HCT116 (cell line): ENCODE measurements around the gene SLC2A9. TPM values are rescaled to one million over a fixed set of nuclear protein-coding genes. Genes with fewer than 3 reads are reported as not detected.

Experiments
- ATAC-seq: fragments of 200-7000 bp; cut with Tn5 transposase; 2 replicates; pipeline ENCODE4 v1.9.1; 2020; ENCODE audit warnings: mild to moderate bottlenecking, moderate library complexity
- BruUV-seq: library from RNA; stranded (reverse); fragments of 400-500 nt; replicated peaks from 2 replicates; lab custom pipeline; 2021; lab: Mats Ljungman, UMichigan
- CTCF ChIA-PET: fragments of 300-600 bp; sonication (Branson Sonifier 250); formaldehyde crosslinking; loops from one replicate; lab custom pipeline; 2021; ENCODE audit warnings: antibody characterized with exemption; lab: Charles Lee
- POLR2A ChIA-PET: fragments of 300-600, 350-600 bp; sonication (Branson Sonifier 250); formaldehyde crosslinking; loops from one replicate; lab custom pipeline; 2021; ENCODE audit warnings: antibody characterized with exemption; lab: Charles Lee
- RAD21 ChIA-PET, 2 experiments: fragments of 300-600 bp; sonication (Branson Sonifier 250); formaldehyde crosslinking; loops; one replicate each; lab custom pipeline; 2023; ENCODE audit warnings: low total read pairs in 2 of 2; ENCODE audit not compliant: uncharacterized antibody in 2 of 2, unreplicated experiment in 2 of 2, low non-redundant PET in 1 of 2; lab: Charles Lee
- DNase-seq: peaks from one replicate; pipeline ENCODE4 v3.0.0-alpha.2; 2010; ENCODE audit warnings: low read depth, low spot score
- H2AFZ ChIP-seq: fragments of 200-600 bp; shearing (Covaris generic), sonication (generic); 2 replicates; pipeline ENCODE4 v1.6.1; 2017; ENCODE audit warnings: low read depth, mixed run types, mixed read lengths, antibody characterized with exemption, low read length; ENCODE audit not compliant: poor library complexity, severe bottlenecking
- H3K27ac ChIP-seq: 2 replicates; pipeline ENCODE4 v1.5.1; 2012; ENCODE audit warnings: low read depth, low read length
- H3K27me3 ChIP-seq: fragments of 200-600 bp; sonication (generic); 2 replicates; pipeline ENCODE4 v1.6.1; 2016; ENCODE audit warnings: mixed run types, low read length, mixed read lengths; ENCODE audit not compliant: insufficient read depth
- H3K36me3 ChIP-seq, 2 experiments: fragments of 200-500 bp in 1 of 2; fragments of 200-600 bp in 1 of 2; sonication (Bioruptor generic) in 1 of 2; sonication (generic) in 1 of 2; 2 replicates each; pipeline versions ENCODE4 v1.5.1 to v1.6.1; 2014 to 2016; ENCODE audit warnings: low read length in 2 of 2, inconsistent platforms in 1 of 2, mixed read lengths in 1 of 2, mixed run types in 1 of 2; ENCODE audit not compliant: insufficient read depth in 2 of 2, control insufficient read depth in 1 of 2
- H3K4me1 ChIP-seq, 2 experiments: fragments of 200-600 bp in 1 of 2; sonication (generic) in 1 of 2; 2 replicates each; pipeline versions ENCODE4 v1.5.1 to v1.6.1; 2012 to 2017; ENCODE audit warnings: low read length in 2 of 2, inconsistent platforms in 1 of 2, mild to moderate bottlenecking in 1 of 2, mixed read lengths in 1 of 2, mixed run types in 1 of 2, moderate library complexity in 1 of 2; ENCODE audit not compliant: insufficient read depth in 2 of 2, control insufficient read depth in 1 of 2
- H3K4me2 ChIP-seq: fragments of 200-600 bp; sonication (generic); 2 replicates; pipeline ENCODE4 v1.6.1; 2017; ENCODE audit warnings: mixed run types, low read length, mixed read lengths
- H3K4me3 ChIP-seq, 2 experiments: fragments of 200-600 bp in 1 of 2; sonication (generic) in 1 of 2; replicated peaks in 1 of 2; 2 replicates each; pipeline ENCODE4 v1.5.1; 2011 to 2016; ENCODE audit warnings: low read length in 2 of 2, control low read depth in 1 of 2, low read depth in 1 of 2, mild to moderate bottlenecking in 1 of 2, mixed read lengths in 1 of 2, mixed run types in 1 of 2
- H3K79me2 ChIP-seq: fragments of 200-600 bp; sonication (generic); 2 replicates; pipeline ENCODE4 v1.6.1; 2017; ENCODE audit warnings: mild to moderate bottlenecking, mixed run types, low read length, moderate library complexity, mixed read lengths; ENCODE audit not compliant: insufficient read depth
- H3K9ac ChIP-seq: fragments of 200-600 bp; sonication (generic); 2 replicates; pipeline ENCODE4 v1.6.1; 2016; ENCODE audit warnings: low read length, mixed read lengths
- H3K9me2 ChIP-seq: fragments of 200-600 bp; sonication (generic), shearing (Covaris generic); 2 replicates; pipeline ENCODE4 v1.6.1; 2017; ENCODE audit warnings: mixed run types, mild to moderate bottlenecking, moderate library complexity; ENCODE audit not compliant: insufficient read depth
- H3K9me3 ChIP-seq, 2 experiments: fragments of 200-500 bp in 1 of 2; fragments of 200-600 bp in 1 of 2; sonication (Bioruptor generic) in 1 of 2; sonication (generic) in 1 of 2; 2 replicates each; pipeline ENCODE4 v1.6.1; 2014 to 2017; ENCODE audit warnings: low read length in 2 of 2, mixed read lengths in 2 of 2, inconsistent platforms in 1 of 2, low read depth in 1 of 2, mild to moderate bottlenecking in 1 of 2, mixed run types in 1 of 2, moderate library complexity in 1 of 2; ENCODE audit not compliant: control insufficient read depth in 1 of 2, insufficient read depth in 1 of 2
- H4K20me1 ChIP-seq: fragments of 200-600 bp; sonication (generic), shearing (Covaris generic); 2 replicates; pipeline ENCODE4 v1.6.1; 2017; ENCODE audit warnings: mixed run types, mild to moderate bottlenecking, moderate library complexity; ENCODE audit not compliant: insufficient read depth
- ATF3 ChIP-seq: IDR thresholded peaks from 2 replicates; pipeline ENCODE4 v1.6.1; 2012
- CEBPB ChIP-seq: IDR thresholded peaks from 2 replicates; pipeline ENCODE4 v1.6.1; 2012; ENCODE audit warnings: low read depth
- CTCF ChIP-seq, 3 experiments: fragments of 200-600 bp in 1 of 3; sonication (generic) in 1 of 3; IDR thresholded peaks in 2 of 3; conservative IDR thresholded peaks in 1 of 3; 2 replicates each; pipeline ENCODE4 v1.5.1; 2012 to 2017; ENCODE audit warnings: low read depth in 2 of 3, low read length in 2 of 3, antibody characterized with exemption in 1 of 3, borderline replicate concordance in 1 of 3, control low read depth in 1 of 3, mild to moderate bottlenecking in 1 of 3, mixed read lengths in 1 of 3, mixed run types in 1 of 3, moderate library complexity in 1 of 3; ENCODE audit not compliant: insufficient read depth in 1 of 3
- EGR1 ChIP-seq: IDR thresholded peaks from 2 replicates; pipeline ENCODE4 v1.6.1; 2012; ENCODE audit warnings: low read depth
- ELF1 ChIP-seq: IDR thresholded peaks from 2 replicates; pipeline ENCODE4 v1.6.1; 2012; ENCODE audit warnings: low read depth, borderline replicate concordance
- EZH2 ChIP-seq: fragments of 200-600 bp; sonication (generic); IDR thresholded peaks from 2 replicates; pipeline ENCODE4 v1.6.1; 2017; ENCODE audit warnings: antibody characterized with exemption, mixed run types
- EZH2phosphoT487 ChIP-seq: fragments of 200-600 bp; IDR thresholded peaks from 2 replicates; pipeline ENCODE4 v1.6.1; 2018; ENCODE audit warnings: antibody characterized with exemption, borderline replicate concordance
- JUND ChIP-seq: IDR thresholded peaks from 2 replicates; pipeline ENCODE4 v1.6.1; 2012
- POLR2A ChIP-seq: IDR thresholded peaks from 2 replicates; pipeline ENCODE4 v1.7.0; 2011; ENCODE audit warnings: borderline replicate concordance; ENCODE audit not compliant: insufficient read depth, insufficient read length; ENCODE audit errors: extremely low read depth
- POLR2AphosphoS5 ChIP-seq: IDR thresholded peaks from 2 replicates; pipeline ENCODE4 v1.6.1; 2011; ENCODE audit warnings: mild to moderate bottlenecking, low read depth, low read length, moderate library complexity
- SIN3A ChIP-seq: IDR thresholded peaks from 2 replicates; pipeline ENCODE4 v1.6.1; 2012; ENCODE audit warnings: low read depth
- SP1 ChIP-seq: IDR thresholded peaks from 2 replicates; pipeline ENCODE4 v1.6.1; 2012; ENCODE audit warnings: low read depth
- TCF7L2 ChIP-seq: IDR thresholded peaks from 2 replicates; pipeline ENCODE4 v1.7.0; 2011; ENCODE audit warnings: borderline replicate concordance, inconsistent platforms; ENCODE audit not compliant: insufficient read depth, insufficient read length; ENCODE audit errors: extremely low read depth
- YY1 ChIP-seq: IDR thresholded peaks from 2 replicates; pipeline ENCODE4 v1.6.1; 2011; ENCODE audit warnings: low read length, low read depth, moderate library complexity, mild to moderate bottlenecking; ENCODE audit not compliant: insufficient replicate concordance; ENCODE audit errors: extremely low read depth
- ZFX ChIP-seq: fragments of 450-650 bp; IDR thresholded peaks from 2 replicates; pipeline ENCODE4 v1.6.1; 2017
- ZNF274 ChIP-seq: fragments of 200-500 bp; sonication (Bioruptor generic); IDR thresholded peaks from 2 replicates; pipeline ENCODE4 v1.6.1; 2014; ENCODE audit warnings: mild to moderate bottlenecking, low read depth, low read length, inconsistent platforms
- intact Hi-C: fragments of 100-400 bp; cut with micrococcal nuclease; formaldehyde crosslinking; loops from 2 replicates; pipeline ENCODE4 v1.10.0; 2022
- total RNA-seq: library from RNA; stranded (reverse); gene quantifications from one replicate; pipeline ENCODE4 v1.2.1, GENCODE V29; 2021; ENCODE audit not compliant: unreplicated experiment
- TF ChIP-seq, protein P1 (sequence below): IDR thresholded peaks from 2 replicates; pipeline ENCODE4 v1.6.1; 2012; ENCODE audit warnings: low read depth
- TF ChIP-seq, protein P2 (sequence below): IDR thresholded peaks from 2 replicates; pipeline ENCODE4 v1.6.1; 2011; ENCODE audit warnings: mild to moderate bottlenecking, low read length, moderate library complexity; ENCODE audit not compliant: insufficient replicate concordance; ENCODE audit errors: extremely low read depth

The SLC2A9 gene
- total RNA-seq, 1 experiment from 2014 or later: 2.2 TPM

DNA sequence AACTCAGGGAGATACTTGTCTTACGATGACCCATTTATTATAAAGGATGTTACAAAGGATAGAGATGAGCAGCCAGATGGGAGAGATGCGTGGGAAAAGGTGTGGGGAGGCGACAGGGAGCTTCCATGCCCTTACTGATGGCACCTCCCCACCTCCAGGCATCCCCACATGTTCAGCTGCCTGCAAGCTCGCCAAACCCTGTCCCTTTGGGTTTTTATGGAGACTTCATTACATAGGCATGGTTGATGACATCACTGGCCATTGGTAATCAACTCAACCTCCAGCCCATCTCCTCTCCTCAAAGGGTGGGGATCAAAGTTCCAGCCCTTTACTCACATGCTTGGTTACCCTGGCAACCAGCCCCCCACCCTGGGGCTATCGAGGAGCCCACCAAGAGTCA lies 29.4 kb upstream of the SLC2A9 start:
- no TSS peak for BruUV-seq
- no peaks in the 10 kb centered on the region for H4K20me1 ChIP-seq
- TF ChIP-seq SP1 (no peak), ELF1 (no peak), ATF3 (no peak), SIN3A (no peak), CTCF (IDR thresholded peaks at IDR 0.05 in 2 of 3, conservative IDR thresholded peaks at IDR 0.05 in 1 of 3; ENCODE audit: borderline replicate concordance in 1 of 3, insufficient read depth in 1 of 3, low read depth in 2 of 3, low read length in 2 of 3) (no peak), EGR1 (no peak), EZH2 (no peak), TCF7L2 (no peak), ZFX (no peak), POLR2A (no peak), ZNF274 (no peak), JUND (no peak), YY1 (no peak), POLR2AphosphoS5 (no peak), CEBPB (no peak), EZH2phosphoT487 (no peak)
- TF ChIP-seq, protein P1, sequence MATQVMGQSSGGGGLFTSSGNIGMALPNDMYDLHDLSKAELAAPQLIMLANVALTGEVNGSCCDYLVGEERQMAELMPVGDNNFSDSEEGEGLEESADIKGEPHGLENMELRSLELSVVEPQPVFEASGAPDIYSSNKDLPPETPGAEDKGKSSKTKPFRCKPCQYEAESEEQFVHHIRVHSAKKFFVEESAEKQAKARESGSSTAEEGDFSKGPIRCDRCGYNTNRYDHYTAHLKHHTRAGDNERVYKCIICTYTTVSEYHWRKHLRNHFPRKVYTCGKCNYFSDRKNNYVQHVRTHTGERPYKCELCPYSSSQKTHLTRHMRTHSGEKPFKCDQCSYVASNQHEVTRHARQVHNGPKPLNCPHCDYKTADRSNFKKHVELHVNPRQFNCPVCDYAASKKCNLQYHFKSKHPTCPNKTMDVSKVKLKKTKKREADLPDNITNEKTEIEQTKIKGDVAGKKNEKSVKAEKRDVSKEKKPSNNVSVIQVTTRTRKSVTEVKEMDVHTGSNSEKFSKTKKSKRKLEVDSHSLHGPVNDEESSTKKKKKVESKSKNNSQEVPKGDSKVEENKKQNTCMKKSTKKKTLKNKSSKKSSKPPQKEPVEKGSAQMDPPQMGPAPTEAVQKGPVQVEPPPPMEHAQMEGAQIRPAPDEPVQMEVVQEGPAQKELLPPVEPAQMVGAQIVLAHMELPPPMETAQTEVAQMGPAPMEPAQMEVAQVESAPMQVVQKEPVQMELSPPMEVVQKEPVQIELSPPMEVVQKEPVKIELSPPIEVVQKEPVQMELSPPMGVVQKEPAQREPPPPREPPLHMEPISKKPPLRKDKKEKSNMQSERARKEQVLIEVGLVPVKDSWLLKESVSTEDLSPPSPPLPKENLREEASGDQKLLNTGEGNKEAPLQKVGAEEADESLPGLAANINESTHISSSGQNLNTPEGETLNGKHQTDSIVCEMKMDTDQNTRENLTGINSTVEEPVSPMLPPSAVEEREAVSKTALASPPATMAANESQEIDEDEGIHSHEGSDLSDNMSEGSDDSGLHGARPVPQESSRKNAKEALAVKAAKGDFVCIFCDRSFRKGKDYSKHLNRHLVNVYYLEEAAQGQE: no peak
- TF ChIP-seq, protein P2, sequence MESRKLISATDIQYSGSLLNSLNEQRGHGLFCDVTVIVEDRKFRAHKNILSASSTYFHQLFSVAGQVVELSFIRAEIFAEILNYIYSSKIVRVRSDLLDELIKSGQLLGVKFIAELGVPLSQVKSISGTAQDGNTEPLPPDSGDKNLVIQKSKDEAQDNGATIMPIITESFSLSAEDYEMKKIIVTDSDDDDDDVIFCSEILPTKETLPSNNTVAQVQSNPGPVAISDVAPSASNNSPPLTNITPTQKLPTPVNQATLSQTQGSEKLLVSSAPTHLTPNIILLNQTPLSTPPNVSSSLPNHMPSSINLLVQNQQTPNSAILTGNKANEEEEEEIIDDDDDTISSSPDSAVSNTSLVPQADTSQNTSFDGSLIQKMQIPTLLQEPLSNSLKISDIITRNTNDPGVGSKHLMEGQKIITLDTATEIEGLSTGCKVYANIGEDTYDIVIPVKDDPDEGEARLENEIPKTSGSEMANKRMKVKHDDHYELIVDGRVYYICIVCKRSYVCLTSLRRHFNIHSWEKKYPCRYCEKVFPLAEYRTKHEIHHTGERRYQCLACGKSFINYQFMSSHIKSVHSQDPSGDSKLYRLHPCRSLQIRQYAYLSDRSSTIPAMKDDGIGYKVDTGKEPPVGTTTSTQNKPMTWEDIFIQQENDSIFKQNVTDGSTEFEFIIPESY: no peak
- H3K4me1 ChIP-seq: peaks cover 15 to 29% of the 10 kb centered on the region in 2 experiments
- intact Hi-C loops: no loop called here
- H3K27me3 ChIP-seq: no peaks in the 10 kb centered on the region
- H3K4me3 ChIP-seq: no peak overlapping the region
- ATAC-seq: no peak
- H3K9ac ChIP-seq: no peak overlapping the region
- no peaks in the 10 kb centered on the region for H3K9me3 ChIP-seq
- no peaks in the 10 kb centered on the region for H3K9me2 ChIP-seq
- H3K27ac ChIP-seq: no peak overlapping the region
- no peak overlapping the region for H2AFZ ChIP-seq
- DNase-seq: no peak
- ChIA-PET CTCF (no interaction called here), POLR2A (no interaction called here), RAD21 (no interaction called here)
- H3K36me3 ChIP-seq: no peaks in the 10 kb centered on the region
- no peaks in the 10 kb centered on the region for H3K79me2 ChIP-seq
- no peak overlapping the region for H3K4me2 ChIP-seq
